ENCODE results near the gene SORCS2. TPM values are rescaled to one million over a fixed set of nuclear protein-coding genes. Genes with fewer than 3 reads are reported as not detected.

The SORCS2 gene
- total and polyA plus RNA-seq, 7 donors, result 0.18 to 1.5 (median 0.36) TPM

DNA sequence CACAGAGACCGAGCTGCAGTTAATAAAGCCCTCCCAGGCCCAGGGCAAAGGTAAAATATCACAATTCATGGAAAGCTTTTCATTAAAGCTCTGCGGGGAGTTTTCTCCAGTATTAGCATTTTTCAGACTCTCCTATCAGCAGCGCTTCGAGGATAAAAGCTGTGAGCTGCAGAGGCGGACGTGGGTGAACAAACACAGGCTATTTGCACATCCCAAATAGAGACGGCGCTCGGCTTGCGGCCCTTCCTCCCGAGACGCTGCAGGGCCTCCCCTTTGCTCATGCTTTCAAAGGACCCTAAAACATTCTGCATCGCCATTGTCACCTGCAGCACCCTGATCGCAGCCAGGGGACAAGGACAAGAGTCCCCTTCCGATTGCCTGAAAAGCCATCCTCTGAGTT is 97.3 kb downstream of the SORCS2 start:
- no peak for ATAC-seq
- no peak for DNase-seq
- intact Hi-C loops (cut with DNase I), result no loop called here
- 89 to 92% (median 91%) methylated on average over 15 of the region's 15 CpGs for WGBS, 3 donors
- no peak overlapping the region for H3K27ac ChIP-seq
- H3K9me3 ChIP-seq, result no peaks in the 10 kb centered on the region
- no peaks in the 10 kb centered on the region for H3K36me3 ChIP-seq (ENCODE audit: insufficient read depth in 1 of 2, low read depth in 1 of 2)
- H3K27me3 ChIP-seq (ENCODE audit: insufficient read depth in 3 of 3, low read length in 2 of 3), result peaks cover 0 to 3% (median 0%) of the 10 kb centered on the region in 3 donors
- H3K4me1 ChIP-seq, result no peaks in the 10 kb centered on the region
- no peak overlapping the region for H3K4me3 ChIP-seq
- TF ChIP-seq, protein P1, sequence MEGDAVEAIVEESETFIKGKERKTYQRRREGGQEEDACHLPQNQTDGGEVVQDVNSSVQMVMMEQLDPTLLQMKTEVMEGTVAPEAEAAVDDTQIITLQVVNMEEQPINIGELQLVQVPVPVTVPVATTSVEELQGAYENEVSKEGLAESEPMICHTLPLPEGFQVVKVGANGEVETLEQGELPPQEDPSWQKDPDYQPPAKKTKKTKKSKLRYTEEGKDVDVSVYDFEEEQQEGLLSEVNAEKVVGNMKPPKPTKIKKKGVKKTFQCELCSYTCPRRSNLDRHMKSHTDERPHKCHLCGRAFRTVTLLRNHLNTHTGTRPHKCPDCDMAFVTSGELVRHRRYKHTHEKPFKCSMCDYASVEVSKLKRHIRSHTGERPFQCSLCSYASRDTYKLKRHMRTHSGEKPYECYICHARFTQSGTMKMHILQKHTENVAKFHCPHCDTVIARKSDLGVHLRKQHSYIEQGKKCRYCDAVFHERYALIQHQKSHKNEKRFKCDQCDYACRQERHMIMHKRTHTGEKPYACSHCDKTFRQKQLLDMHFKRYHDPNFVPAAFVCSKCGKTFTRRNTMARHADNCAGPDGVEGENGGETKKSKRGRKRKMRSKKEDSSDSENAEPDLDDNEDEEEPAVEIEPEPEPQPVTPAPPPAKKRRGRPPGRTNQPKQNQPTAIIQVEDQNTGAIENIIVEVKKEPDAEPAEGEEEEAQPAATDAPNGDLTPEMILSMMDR (IDR thresholded peaks at IDR 0.05), result no peak

DNA sequence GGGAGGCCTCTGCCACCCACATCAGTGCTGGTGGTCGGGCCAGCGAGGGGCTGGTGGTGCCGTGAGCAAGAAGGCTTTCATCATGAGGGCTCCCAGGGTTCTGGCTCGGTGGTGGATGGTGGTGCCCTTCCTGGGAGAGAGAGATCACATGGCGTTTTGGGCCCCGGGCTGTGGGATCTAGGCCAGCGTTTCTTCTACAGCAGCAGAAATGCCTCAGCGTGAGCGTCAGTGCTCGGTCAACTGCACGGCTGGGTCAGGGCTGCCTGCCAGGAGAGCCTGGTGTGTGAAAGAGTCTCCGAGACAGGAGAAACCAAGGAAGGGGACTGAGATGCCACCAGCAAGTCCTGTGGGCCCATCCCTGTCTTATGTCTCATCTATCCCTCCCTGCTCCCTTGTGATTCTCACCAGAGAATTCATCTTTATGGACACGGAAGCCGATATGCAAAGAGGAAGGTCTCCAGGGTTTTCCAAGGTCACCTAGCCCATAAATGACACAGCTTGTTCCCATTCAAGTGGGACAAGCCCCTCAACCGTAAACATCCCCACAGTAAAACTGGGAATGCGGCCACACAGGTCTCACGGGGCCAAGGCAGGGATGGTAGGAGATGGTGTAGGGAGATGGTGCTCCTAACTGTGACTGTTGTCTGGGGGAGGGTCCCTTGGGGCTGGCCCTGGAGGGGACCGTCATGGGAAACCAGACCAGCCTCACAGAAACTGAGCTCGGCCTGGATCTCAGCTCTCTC is 99.2 kb downstream of the SORCS2 start:
- 42 to 57% (median 43%) methylated on average over 19 of the region's 19 CpGs for WGBS, 3 donors
- intact Hi-C loops (cut with DNase I), result no loop called here
- TF ChIP-seq, protein P1 (IDR thresholded peaks at IDR 0.05), result no peak
- DNase-seq (no peak), ATAC-seq (peak in 3 of 4 donors; percentile 65 to 74 (median 72))
- Histone ChIP-seq H3K27ac (no peak overlapping the region), H3K4me3 (no peak overlapping the region), H3K9me3 (no peaks in the 10 kb centered on the region), H3K27me3 (ENCODE audit: insufficient read depth in 3 of 3, low read length in 2 of 3) (peaks cover 0 to 8% (median 0%) of the 10 kb centered on the region in 3 donors), H3K4me1 (peaks cover 6% of the 10 kb centered on the region), H3K36me3 (ENCODE audit: insufficient read depth in 1 of 2, low read depth in 1 of 2) (no peaks in the 10 kb centered on the region)

DNA sequence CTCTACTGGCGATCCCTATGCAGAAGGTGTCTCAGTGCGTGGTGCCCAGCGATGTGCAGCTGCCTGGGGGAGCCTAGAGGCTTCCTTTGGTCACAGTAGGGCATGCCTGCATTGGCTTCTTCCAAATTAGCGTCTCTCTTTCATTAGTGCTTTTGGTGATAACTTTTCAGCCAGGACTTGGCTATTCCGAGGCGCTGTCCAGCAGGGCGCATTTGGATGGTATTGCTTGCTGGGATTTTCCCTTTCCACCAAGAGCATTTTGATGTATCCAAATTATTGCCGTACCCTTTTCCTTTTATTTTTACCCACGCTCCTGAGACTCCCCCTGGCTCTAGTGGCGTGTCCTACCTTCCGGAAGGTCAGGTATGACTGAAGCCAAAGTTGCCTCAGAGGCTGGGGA is 101.4 kb downstream of the SORCS2 start:
- ATAC-seq (no peak), DNase-seq (no peak)
- Histone ChIP-seq H3K9me3 (no peaks in the 10 kb centered on the region), H3K27me3 (ENCODE audit: insufficient read depth in 3 of 3, low read length in 2 of 3) (peaks cover 0 to 5% (median 0%) of the 10 kb centered on the region in 3 donors), H3K4me1 (peaks cover 6% of the 10 kb centered on the region), H3K36me3 (ENCODE audit: insufficient read depth in 1 of 2, low read depth in 1 of 2) (no peaks in the 10 kb centered on the region), H3K27ac (no peak overlapping the region), H3K4me3 (no peak overlapping the region)
- intact Hi-C loops (cut with DNase I), result no loop called here
- TF ChIP-seq, protein P1 (IDR thresholded peaks at IDR 0.05), result no peak
- 90 to 92% (median 91%) methylated on average over 11 of the region's 11 CpGs for WGBS, 3 donors

DNA sequence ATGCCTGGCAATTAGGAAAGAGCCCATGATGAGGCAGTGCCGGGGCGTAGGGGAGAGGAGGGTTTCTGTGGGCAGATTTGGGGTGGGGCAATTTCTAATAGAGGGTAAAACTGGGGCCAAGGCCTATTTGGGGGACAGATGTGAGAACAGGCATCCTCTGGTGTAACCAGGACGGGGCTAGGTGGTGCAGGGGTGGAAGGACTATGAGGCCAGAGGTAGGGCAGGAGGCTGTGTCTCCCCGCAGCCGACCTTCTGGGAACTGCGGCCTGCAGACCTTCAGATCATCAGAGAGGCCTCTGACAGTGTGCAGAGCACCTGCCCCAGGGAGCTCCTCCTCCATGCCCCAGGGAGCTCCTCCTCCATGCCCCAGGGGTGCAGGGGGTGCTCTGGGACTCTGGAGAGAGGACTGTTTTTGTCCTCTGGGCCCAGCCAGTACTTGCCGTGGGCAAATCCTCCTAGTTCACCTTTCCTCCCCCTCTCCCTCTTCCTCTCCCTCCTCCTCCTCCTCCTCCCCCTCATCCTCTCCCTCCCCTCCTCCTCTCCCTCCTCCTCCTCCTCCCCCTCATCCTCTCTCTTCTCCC is 101.9 kb downstream of the SORCS2 start:
- WGBS, 3 donors, result 82 to 86% (median 85%) methylated on average over 7 of the region's 7 CpGs
- peaks cover 6% of the 10 kb centered on the region for H3K4me1 ChIP-seq
- H3K27ac ChIP-seq, result no peak overlapping the region
- ATAC-seq (no peak), DNase-seq (no peak)
- no peaks in the 10 kb centered on the region for H3K36me3 ChIP-seq (ENCODE audit: insufficient read depth in 1 of 2, low read depth in 1 of 2)
- no peaks in the 10 kb centered on the region for H3K9me3 ChIP-seq
- H3K27me3 ChIP-seq (ENCODE audit: insufficient read depth in 3 of 3, low read length in 2 of 3), result peaks cover 0 to 8% (median 0%) of the 10 kb centered on the region in 3 donors
- H3K4me3 ChIP-seq, result no peak overlapping the region
- TF ChIP-seq, protein P1 (IDR thresholded peaks at IDR 0.05), result no peak
- intact Hi-C loops (cut with DNase I), result no loop called here

All from psoas muscle (tissue), 8 donors.